Esophagus squamous epithelium (tissue), 4 donors: ENCODE measurements around the gene SLC41A3.

Experiments used
- POLR2A ChIP-seq, 4 donors: fragments of 450-650 bp; IDR thresholded peaks; one replicate each; pipeline ENCODE4 v1.6.1; 2017; ENCODE audit warnings: antibody characterized with exemption in 4 of 4, mild to moderate bottlenecking in 4 of 4, moderate library complexity in 3 of 4
- TF ChIP-seq, protein P1 (sequence below), 6 experiments: fragments of 450-650 bp in 4 of 6; fragments of 200-600 bp in 2 of 6; sonication (generic) in 2 of 6; IDR thresholded peaks; one replicate each; pipeline ENCODE4 v1.5.1; 2016 to 2019; ENCODE audit warnings: antibody characterized with exemption in 6 of 6, mild to moderate bottlenecking in 4 of 6, moderate library complexity in 4 of 6

DNA sequence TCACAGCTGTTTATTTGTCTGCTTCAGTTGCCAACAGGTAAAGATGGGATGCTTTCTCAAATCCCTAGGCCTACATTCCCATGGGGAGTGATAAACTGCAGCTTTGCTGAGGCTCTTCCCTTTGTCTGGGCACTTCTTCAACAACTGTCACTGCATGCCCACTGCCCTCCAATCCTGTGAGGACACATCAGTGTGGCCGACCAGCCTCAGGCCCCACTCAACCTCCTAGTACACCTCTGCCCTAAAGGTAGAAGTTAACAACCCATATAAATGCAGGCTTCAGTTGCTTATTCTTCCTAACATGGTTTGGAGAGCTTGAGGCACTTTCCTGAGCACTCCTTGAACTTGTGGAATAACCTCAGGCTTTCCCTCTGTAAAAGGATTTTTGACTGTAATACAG is 65.4 kb downstream of the SLC41A3 start:
- TF ChIP-seq, protein P1, sequence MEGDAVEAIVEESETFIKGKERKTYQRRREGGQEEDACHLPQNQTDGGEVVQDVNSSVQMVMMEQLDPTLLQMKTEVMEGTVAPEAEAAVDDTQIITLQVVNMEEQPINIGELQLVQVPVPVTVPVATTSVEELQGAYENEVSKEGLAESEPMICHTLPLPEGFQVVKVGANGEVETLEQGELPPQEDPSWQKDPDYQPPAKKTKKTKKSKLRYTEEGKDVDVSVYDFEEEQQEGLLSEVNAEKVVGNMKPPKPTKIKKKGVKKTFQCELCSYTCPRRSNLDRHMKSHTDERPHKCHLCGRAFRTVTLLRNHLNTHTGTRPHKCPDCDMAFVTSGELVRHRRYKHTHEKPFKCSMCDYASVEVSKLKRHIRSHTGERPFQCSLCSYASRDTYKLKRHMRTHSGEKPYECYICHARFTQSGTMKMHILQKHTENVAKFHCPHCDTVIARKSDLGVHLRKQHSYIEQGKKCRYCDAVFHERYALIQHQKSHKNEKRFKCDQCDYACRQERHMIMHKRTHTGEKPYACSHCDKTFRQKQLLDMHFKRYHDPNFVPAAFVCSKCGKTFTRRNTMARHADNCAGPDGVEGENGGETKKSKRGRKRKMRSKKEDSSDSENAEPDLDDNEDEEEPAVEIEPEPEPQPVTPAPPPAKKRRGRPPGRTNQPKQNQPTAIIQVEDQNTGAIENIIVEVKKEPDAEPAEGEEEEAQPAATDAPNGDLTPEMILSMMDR (IDR thresholded peaks at IDR 0.05), result no peak
- no peak for TF ChIP-seq POLR2A (IDR thresholded peaks at IDR 0.05)
